Cardiac fibroblast (primary cell): Measurements from ENCODE around the gene SLC11A1.

Experiments used
- DNase-seq, 2 donors: peaks; one replicate each; pipeline versions ENCODE4 v3.0.0 to v3.0.0-alpha.2; 2010; ENCODE audit warnings: low read depth in 2 of 2
- H3K4me3 ChIP-seq, 2 donors: replicated peaks in 1 of 2; 1 replicate in 1 of 2; 2 replicates in 1 of 2; pipeline ENCODE4 v1.5.1; 2011; ENCODE audit warnings: low read depth in 2 of 2, low read length in 2 of 2, mild to moderate bottlenecking in 2 of 2, moderate library complexity in 1 of 2
- TF ChIP-seq, protein P1 (sequence below): IDR thresholded peaks from one replicate; pipeline ENCODE4 v1.5.1; 2011; ENCODE audit warnings: low read depth, mild to moderate bottlenecking, low read length, inconsistent platforms

The SLC11A1 gene

DNA sequence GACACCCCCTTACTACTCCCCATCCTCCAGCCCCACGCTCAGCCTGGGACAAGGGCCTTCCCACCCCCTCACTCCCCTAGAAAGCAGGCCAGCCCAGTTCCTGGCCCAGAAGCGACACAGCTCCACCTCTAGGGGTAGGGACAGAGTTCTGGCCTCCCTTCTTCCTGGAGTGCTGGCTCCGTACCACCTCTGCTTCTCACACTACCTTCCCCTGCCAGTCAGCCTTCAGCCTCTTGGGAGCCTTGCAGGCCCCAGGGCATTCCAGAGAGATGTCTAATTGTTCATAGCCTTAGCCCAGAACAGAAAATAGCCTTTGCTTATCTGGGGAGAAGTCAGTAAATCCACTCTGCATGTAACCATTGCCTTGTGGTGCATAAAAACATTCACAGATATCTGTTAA, 38.5 kb upstream of the SLC11A1 start:
- TF ChIP-seq, protein P1, sequence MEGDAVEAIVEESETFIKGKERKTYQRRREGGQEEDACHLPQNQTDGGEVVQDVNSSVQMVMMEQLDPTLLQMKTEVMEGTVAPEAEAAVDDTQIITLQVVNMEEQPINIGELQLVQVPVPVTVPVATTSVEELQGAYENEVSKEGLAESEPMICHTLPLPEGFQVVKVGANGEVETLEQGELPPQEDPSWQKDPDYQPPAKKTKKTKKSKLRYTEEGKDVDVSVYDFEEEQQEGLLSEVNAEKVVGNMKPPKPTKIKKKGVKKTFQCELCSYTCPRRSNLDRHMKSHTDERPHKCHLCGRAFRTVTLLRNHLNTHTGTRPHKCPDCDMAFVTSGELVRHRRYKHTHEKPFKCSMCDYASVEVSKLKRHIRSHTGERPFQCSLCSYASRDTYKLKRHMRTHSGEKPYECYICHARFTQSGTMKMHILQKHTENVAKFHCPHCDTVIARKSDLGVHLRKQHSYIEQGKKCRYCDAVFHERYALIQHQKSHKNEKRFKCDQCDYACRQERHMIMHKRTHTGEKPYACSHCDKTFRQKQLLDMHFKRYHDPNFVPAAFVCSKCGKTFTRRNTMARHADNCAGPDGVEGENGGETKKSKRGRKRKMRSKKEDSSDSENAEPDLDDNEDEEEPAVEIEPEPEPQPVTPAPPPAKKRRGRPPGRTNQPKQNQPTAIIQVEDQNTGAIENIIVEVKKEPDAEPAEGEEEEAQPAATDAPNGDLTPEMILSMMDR = no peak
- DNase-seq = peak; percentile 76 to 84
- H3K4me3 ChIP-seq = no peak overlapping the region

DNA sequence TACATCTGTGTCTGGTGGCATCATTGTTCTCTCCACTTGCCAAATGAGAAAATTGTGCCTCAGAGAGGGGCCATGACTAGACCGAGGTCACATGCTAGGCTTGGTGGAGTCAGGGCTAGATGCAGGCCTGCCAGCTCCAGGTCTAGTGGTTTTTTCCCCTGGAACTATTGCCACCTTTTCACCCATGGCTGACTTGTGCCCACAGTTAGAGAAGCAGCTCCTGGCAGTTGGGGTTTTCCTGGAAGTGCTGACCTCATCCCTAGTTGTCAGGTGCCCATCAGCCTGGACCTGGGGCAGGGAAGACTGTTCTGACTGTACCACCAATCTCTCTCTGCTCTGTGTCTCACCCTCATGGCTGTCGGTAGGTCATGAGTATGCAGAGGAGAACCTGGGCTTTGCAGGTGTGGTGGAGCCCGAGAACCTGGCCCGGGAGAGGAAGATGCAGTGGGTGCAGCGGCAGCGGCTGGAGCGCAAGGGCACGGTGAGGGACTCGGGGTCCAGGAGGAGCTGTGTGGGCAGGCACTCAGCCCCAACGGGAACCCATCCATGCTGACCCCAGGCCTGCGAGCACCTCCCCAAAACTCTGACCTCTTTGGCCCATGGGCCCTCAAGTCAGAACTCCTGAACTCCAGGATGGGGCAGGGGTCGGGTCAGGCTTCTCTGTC, 37.9 kb upstream of the SLC11A1 start:
- no peak overlapping the region for H3K4me3 ChIP-seq
- TF ChIP-seq, protein P1 = no peak
- no peak for DNase-seq

DNA sequence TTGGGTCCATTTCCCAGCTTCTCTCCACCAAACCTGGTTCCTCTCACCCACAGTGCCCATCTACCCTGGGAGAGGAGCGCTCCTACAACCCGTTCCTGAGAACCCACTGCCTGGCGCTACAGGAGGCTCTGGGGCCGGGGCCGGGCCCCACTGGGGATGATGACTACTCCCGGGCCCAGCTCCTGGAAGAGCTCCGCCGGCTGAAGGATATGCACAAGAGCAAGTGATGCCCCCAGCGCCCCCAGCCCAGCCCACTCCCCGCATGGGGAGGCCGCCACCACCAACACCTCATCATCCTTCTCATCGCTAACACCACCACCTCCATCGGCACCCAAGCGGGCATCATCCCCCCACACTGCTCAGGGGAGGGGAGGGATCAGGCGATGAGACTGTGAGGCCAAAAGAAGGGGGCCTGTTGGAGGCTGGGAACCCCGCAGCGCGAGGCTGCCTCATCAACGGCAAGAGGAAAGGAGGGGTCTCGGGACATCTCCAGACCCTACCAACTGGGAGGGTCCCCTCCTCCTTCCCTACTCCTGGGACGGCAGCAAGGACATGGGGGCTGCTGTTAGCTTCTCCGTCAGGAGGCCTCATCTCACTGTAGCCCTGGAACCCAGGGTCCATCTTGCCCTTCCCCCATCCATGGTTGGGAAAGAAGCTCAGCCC, 37.2 kb upstream of the SLC11A1 start:
- no peak overlapping the region for H3K4me3 ChIP-seq
- TF ChIP-seq, protein P1 = no peak
- DNase-seq = no peak

DNA sequence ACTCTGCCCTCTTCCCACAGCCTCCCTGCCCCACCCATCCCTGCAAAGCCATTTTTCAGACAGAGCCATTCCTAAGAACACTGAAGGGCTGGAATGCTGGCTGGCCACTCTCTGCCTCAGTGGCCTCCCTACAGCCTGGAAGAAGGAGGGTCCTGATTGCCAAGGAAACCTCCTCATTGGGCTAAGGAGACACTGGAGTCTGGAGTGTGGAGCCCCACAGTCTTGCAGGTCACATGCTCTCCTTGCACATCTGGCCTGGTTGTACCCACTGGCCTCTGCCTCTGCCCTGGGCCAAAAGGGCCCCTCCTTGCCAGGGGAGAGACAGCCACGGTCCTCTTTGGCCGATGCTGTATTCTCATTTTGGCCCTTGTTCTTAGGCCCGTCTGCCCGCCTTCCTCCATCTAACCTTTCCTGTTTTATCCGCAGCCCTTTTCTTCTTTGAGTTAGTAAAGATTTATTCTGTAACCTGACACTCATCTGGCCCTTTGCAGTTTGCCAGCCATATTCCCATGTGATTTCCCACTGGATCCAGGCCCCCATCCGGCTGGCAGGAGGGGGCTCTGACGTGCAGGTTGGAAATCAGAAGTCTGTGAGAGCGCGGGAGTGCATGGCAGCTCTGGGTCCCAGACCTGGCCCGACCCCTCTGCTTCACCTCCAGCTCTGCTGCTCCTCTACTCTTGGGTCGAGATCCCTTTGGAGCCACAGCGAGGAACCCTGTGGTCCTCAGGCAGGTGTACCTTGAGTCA, 36.4 kb upstream of the SLC11A1 start:
- DNase-seq = no peak
- TF ChIP-seq, protein P1 = no peak

DNA sequence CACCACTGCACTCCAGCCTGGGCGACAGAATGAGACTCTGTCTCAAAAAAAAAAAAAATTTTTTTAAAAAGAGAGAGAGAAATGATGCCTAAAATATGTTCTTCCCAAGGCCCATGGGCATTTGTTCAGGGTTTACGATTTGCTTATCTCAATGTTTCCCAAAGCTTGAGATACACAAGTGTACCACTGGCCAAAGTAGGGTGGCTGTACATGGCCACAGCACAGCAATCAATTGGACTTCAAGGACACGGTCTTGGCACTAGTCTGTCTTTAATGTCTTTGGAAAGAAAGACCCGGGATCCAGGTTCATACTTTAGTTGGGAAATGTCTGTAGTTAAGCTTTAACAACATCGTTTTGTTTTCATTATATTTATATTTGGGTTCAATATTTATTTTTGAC, 34.9 kb upstream of the SLC11A1 start:
- no peak for DNase-seq
- no peak overlapping the region for H3K4me3 ChIP-seq
- TF ChIP-seq, protein P1 = no peak

More for the DNA sequence above, 36.4 kb upstream of the SLC11A1 start:
- H3K4me3 ChIP-seq = no peak overlapping the region

DNA sequence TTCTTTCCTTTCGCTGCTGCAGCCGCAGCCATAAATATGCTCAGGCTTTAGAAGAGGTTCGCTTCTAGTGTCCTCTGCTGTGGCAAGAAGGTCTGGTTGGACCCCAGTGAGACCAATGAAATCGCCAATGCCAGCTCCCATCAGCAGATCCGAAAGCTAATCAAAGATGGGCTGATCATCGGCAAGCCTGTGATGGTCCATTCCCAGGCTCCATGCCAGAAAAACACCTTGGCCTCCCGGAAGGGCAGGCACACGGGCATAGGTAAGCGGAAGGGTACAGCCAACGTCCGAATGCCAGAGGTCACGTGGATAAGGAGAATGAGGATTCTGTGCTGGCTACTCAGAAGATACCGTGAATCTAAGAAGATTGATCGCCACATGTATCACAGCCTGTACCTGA, 28.0 kb upstream of the SLC11A1 start:
- H3K4me3 ChIP-seq = no peak overlapping the region
- TF ChIP-seq, protein P1 = no peak
- no peak for DNase-seq
